Activated naive CD4-positive, alpha-beta T cell (primary cell): Measurements from ENCODE around the gene TSPAN8.
"Not testable (repeated sequence)": the region's sequence is repeated elsewhere in the genome, so short reads cannot be mapped to it uniquely, and the experiment has no call there.

ENCODE experiments used
- DNase-seq, 4 experiments: peaks; one replicate each; lab custom pipeline; 2025; lab: John Stamatoyannopoulos, UW

Gene TSPAN8

DNA sequence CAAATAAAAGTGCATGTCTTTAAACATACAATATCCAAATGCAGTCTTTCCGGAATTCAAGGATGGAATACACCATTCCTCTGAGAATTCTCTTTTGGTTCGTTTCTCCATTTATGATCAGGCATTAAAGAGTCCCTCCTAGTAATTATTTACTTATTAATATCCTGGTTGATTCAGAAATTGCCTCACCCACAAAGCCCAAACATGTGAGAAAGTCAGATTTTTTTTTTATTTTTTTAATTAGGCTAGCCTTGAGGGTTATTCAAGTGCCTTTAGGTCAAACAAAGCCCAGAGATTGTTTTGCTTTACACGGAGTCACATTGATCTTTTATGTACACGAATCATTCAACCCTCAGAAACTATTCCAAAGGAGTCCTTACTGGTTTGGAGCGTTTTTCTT is 6.4 kb upstream of the TSPAN8 start:
- no peak for DNase-seq

DNA sequence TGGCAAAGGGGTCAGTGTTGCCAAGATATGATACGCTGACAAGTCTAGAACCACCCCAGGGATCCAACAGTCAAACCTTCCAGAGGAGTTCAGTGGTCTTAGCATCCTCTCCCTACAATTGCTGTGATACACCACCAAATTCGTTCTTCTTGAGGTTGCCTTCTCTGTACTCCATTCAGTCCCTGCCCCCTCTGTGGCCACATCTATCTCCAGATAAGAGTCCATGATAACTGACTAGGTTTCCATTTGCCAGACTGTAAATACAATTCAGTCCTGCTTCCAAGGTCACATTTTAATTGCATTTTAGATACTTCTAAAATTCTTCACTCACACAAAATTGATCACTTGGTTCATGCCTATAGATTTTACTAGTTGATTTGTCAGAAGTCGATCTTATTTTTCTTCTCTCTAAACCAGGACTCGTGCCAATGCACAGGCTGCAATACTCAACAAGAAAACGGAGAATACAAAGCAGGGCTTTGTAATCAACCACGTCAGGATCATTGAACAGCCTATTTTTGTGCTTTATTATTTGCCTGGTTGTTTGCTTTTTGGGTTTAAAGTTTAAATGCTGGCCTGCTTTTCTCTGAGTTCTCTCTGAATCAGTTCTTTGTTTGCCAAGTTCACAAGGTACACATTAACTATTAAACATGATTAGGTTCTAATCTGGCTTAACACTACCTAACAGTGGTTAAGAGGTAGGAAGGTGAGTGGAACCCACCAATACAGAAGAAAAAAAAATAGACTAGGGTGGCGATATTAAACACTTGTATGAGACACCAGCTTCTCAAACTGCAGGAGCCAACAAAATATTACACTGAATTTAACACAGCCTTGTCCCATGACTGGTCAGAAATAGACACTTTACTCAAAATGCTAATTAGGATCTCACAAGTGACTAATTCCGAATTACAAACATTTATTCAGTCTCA is 5.3 kb upstream of the TSPAN8 start:
- DNase-seq, result no peak

DNA sequence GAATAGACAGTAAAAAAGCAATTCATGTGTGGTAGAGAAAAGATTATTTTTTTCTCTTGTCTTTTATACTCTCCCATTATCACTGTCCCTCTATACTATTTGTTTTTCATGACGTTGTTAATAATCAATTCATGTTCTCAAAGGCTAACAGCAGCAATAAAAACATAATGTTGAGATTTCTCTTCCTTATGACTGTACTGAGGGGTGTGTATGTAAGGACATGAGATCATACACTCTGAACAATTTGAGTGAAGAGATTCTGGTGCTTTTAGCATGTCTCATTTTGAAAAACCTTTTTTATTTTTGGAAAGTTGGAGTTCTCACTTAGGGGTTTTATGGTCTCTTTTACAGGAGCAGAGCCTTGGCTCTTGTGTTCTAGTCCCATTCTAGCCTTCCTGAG is 3.8 kb upstream of the TSPAN8 start:
- DNase-seq, result no peak

DNA sequence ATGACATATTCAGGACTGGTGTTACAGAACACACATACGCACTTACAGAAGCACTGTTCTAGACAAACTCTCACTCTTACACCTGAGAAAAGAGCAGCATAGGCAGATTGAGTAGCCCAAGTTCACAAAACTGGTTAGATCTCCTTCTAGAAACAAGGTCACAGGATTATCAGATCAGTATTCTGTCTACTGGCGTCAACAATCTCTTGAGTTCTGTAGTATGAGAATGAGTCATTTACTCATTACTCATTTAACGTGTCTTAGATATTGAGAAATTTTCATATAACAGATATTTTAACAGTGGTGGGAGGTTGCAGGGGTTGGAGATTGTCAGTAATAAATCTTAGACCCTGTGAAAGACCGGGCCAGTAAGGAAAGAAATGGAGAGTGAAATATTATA is 2.8 kb upstream of the TSPAN8 start:
- DNase-seq, result no peak

DNA sequence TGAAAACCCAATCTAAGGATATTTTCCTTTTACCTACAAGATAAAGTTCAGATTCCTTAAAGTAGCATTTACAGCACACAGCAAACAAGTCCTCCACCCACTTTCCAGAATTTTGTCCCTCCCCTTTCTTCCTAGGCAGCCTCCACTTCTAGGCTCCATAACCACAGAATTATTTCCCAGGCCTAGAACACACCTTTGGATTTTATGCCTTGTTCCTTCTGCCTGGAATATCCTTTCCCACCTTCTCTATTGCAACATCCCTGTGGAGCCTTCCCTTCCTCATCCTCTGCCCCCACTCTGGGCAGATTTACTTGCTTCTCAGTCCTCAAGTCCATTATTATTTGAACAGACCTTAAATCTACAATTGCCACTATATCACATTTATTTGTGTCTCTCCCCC is 2.1 kb upstream of the TSPAN8 start:
- DNase-seq, result no peak

DNA sequence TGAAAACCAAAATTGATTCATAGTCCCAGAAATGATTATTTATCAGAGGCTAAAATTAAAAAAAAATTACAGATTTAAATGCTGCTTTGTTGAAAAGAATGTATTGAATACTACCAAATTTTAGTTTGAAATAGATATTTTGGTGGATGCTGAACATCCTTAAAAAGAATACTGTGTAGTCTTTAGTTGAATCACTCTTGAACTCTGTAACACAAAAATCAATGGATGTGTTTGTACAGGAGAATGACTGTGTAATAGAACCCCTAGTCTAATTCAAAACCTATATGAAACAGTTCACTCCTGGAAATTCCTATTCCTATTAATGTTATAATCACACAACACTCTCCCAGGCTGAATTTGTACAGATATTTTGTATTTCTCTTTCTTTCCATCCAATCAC is 1.5 kb upstream of the TSPAN8 start:
- no peak for DNase-seq

DNA sequence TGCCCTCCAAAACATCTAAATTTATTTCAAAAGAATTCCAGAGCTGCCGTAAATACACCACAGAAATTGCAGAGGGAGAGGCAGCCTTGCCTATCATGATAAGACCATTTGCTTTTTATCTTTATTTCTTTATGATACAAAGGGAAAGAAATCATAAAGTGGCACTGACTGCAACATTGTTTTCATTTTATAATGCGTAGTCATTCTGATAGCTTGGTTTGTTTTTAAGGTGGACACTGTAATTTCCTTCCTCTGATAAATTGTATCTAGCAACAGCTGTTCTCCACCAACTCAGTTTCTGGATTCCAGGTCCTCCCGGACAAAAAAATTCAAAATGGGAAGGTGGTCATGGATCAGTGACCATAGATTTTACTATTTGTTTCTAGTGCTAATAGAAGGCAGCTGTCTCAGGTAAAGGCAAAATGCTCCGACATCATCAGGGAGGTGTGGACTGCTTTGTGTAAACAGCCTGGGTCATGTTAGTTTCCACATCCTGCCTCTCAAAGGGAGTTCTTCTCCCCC is 623 bp upstream of the TSPAN8 start:
- DNase-seq, result no peak

DNA sequence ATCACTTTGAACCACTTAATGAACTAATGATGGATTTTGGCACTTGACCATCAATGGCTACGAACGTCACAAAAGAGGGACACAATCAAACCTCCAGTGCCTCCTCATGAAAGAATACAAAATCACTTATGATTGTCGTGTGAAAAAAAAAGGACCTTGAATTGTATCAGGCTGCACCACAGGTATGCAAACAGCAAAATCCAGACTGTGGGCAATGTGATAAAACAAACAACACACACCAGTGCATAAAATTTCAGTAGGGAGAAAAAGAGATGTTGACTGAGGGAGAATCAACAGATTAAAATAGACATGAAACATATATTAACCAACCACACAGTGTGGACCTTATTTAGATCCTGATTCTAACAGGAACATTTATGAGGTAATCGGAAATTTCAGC is 2.6 kb downstream of the TSPAN8 start:
- no peak for DNase-seq

DNA sequence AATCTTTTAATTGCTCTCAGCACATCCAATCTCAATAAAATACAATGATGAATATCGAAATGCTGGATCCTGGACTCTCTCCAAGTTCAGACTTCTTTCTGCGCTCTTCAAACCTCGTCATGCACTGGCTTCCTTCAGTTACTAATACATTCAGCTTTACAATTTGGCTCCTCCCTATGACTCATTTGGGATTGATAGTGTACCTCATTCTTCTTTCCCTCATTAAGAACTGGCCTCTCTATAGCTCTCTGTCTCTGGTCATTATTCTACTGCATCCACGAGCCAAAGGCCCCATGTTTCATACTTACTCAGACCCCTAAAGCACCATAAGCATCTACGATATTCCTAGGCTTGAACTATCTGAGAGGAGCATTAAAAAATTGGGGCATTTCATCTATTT is 4.9 kb downstream of the TSPAN8 start:
- no peak for DNase-seq

DNA sequence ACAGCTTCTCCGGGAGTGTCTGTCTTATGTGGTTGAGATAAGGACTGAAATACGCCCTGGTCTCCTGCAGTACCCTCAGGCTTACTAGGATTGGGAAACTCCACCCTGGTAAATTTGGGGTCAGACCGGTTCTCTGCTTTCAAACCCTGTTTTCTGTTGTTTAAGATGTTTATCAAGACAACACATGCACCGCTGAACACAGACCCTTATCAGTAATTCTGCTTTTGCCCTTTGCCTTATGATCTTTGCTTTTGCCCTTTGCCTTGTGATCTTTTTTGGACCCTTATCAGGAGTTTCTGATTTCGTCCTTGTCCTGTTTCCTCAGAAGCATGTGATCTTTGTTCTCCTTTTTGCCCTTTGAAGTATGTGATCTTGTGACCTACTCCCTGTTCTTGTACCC is 7.8 kb downstream of the TSPAN8 start:
- DNase-seq, result not testable (repeated sequence)

DNA sequence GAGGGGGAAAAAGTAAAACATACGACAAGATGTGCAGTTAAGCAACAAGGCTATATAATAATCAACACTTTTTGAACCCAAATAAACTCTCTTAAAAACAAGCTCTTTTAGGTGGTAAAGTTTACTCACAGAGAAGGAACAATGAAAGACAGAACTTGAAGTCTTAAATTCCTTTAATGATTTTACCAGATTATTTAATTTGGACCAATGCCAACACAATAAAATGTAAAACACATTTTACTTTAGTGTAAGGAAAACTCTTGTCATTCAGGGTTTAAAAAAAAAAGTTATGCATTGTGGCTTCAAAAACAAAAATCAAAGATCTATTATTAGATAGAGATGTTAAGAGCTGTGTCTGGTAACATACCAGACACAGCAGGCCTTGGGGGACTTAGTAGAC is 13.1 kb downstream of the TSPAN8 start:
- DNase-seq, result no peak

DNA sequence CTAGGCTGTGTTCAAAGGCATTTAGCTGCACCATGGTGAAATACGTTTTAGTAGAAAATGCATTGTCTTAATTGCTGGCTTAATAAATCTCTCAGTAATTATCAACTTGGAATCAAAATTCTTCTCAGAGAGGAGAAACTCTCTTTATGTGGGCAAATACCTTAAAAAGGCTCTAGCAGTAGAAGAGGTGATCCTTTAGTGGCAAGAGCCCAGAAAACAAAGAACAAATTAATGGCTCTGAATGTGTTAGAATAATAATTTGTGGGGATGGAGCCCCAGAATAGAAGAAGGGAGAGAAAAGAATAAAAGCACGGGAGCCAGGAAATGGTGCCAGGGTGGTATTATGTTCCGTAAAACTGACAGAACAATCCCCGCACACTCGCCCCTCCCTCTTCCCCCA is 14.8 kb downstream of the TSPAN8 start:
- no peak for DNase-seq

DNA sequence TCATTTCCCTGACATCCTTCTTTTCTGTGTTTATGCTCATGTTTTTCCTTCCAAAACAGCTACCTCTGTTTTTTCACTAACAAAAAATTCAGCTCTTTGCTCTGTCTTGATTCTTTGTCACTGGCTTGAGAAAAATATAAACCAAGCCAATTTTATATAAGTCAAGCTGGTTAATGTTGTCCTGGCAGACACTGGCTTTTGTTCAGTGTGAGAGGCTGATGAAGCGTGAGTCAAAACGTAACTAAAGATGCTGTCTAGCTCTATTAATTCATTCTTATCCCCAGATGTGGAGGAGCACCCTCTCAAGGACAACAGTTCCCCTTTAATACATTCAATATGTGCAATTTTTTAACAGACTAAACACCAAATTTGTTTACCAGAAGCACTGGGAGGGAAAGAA is 15.8 kb downstream of the TSPAN8 start:
- DNase-seq, result no peak

DNA sequence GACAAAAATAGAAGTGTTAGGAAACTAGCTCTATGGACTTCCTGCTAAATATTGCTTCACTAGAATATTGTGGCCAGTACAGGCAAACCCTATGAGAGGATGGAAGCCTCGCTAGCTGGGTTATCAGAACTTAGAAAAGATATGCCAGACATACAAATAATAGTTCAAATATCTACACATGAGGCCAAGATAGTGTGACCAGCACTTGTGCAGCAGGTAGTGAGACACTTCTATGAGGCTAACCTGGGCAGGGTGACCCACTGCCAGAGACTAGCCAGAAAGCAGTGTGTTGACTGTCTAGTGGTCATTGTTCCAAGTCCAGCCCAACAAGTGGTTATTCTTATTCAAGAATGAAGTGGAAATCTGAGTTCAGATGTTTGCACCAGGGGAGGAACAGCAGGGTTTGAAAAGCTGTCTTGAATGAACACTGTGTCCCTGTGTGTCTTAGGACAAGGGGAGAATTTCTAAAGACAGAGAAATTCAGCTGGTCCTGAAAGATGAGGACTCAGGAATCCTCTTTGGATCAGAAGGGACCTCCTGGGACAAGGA is 16.3 kb downstream of the TSPAN8 start:
- DNase-seq, result no peak

DNA sequence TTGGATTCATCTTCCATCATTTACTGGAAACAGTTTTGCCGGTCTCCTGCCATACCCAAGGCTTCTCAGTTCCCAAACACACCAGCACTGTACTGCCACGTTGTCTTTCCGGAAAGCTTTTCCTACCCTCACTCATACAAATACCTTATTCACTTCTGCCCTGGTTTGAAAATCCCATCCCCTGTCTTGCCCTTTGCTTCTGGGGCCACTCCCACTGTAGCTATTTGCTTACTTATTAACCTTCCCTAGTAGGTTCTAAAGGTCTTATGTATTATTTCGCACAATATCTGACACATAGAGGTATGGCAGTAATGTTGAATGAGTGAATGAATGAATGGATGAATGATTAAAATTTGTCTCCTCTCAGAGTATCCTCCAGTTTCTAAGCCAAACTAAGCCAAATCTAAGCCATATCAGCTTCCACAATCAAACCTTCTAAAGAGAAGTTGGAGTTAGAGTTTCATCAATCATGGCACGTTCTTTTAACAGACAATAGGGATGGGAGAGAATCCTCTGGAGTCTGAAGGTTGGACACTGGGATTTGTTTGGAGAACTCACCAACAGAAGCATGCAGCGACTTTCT is 18.6 kb downstream of the TSPAN8 start:
- DNase-seq, result no peak

DNA sequence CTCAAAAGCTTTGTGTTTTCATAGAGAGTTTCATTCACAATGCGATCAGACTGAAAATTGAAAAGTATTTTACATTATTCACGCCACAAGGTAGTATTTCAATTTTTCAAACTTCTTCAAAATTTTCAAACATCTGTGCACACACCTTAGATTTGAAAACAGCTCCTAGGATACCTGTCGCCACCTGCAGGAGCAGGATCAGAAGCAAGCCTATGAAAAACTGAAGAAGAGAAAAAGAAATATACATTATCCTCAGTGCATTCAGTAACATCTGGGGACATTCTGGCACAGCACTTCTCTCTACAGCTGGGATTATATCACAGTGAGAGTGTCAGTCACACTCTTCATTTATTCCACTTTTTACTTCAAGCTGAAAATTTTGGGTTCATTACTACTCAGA is 19.8 kb downstream of the TSPAN8 start:
- DNase-seq, result no peak

DNA sequence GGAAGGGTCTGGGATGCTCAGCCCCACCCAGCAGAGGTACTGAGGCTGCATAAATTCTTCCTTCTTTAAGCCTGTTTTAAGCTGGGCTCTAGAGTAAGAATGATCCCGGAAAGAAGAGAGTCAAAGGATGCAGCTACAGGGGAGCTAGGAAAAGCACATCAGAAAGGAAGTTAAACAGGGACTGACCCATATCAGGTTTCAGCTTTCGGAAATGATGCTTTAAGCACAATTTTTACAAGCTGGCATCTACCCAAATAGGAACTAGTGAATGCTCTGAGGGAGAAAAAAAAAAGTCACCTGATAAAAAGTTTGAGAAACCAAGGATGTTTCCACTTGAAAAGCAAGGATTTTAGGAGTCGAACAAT is 22.0 kb downstream of the TSPAN8 start:
- DNase-seq, result no peak

DNA sequence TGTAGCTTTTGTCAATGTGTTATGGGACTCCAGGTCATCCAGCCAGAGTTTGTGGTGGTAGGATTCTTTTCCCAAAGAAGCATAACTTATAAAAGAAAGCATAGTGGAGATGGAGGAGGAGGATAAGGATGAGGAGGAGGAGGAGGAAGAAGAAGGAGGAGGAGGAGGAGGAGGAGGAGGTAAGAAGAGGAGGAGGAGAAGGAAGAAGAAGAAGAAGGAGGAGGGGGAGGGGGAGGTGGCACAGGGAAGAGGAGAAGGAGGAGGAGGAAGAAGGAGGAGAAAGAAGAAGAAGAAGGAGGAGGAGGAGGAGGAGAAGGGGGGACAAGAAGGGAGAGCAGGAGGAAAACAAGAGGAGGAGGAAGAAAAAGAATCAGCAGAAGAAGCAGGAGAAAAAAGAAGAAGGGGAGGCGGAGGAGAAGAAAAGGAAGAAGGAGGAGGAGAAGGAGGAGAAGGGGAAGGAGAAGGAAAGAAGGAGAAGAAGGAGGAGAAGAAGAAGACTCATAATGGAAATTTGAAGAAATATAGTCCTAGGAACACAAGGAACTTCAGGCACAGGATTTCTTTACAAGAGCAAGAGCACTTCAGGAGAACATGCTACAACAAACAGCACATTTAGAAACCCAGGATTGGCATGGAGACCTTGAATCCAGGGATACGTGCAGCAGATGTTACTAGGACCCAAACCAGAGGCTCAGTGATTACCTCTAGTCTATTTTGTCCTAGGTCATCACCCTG is 22.6 kb downstream of the TSPAN8 start:
- no peak for DNase-seq

DNA sequence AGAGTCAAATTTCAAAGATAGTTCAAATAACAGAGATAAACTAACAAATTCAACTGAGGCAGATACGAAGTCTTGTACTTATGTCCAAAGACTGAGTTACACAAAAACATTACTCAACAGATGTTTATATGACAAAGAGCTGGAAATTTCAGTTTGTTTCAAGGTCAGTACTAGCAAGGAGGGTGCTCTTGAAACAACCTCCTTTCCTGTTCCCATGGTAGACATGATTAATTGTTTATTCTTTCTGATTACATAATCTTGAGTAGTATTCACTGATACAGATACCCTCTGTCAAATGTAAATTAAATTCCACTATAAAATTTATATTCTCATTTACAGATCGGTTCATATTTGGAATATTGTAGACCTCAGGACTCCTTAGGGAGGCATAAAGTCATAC is 23.4 kb downstream of the TSPAN8 start:
- DNase-seq, result no peak

DNA sequence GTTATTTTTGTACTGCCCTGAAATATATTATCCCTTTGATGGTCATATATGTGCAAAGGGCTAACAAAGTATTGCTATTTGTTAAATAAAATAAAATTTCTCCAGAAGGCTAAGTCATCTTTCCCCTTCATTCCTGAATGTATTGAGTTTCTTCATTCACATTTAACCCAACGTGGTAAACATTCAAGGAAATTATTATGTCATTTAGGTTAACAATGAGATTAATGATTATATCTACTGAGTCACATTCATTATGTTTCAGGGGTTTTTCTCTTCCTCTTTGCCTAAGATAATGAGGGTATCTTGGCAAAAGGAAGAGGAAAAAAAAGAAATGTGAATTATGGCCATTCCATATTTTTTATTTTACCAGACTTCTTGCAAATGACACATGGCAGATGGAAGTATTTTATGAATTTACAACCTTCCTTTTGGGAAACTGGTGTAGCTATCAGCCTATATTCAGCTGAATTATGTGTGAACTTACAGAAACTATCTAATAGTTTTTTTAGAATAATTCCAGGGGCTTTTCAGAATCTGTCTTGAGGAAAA is 27.2 kb downstream of the TSPAN8 start:
- DNase-seq, result no peak

DNA sequence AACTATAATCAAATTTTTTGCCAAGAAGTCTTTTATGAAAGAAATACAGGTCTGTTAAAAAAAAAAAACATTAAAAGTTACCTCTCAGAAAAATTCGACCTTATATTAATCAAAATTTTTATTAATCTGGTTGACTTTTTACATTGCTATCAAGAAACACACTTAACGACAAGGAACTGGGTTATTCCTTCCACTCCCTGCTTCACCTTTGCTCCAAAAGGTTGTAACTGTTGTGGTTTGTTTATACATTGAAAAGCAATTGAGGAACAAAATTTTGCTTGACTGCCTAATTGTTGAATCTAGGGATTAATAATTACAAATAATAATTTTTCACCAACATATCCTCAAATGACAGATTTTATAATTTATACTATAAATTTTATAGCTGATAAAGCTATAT is 28.4 kb downstream of the TSPAN8 start:
- DNase-seq, result no peak

DNA sequence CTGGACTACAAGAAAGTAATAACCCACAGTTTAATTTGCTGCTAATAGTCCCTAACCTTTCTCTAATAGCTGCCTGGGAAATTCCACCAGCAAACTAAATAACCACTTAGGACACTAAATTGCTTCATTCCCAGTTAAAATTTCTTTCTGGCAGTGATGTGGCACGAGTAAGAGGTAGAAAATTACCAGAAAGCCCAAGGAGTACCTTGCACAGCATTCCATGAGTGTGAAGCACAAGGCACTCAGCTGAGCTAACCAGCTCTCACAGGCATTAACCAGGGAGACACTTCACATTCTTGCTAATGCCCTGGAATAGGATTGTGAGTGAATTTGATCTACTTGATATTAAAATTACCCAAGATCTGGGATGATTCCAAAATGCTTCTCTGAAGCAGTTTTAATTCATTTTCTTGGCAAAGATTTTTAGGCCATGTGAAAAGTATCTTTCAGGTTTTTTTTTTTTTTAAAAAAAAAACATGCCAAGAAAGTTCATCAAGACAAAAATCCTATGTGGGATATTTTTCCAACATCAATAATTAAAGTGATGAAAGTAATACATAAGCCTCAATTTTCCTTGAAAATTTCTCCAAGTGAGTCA is 29.5 kb downstream of the TSPAN8 start:
- no peak for DNase-seq
